BE2C (cell line): ENCODE data around the gene AAR2.

ENCODE experiments used
- DNase-seq: peaks from one replicate; pipeline ENCODE4 v3.0.0-alpha.2; 2020
- H3K27me3 ChIP-seq: fragments of 250-450 bp; sonication (Bioruptor Pico); 2 replicates; pipeline ENCODE4 v1.5.1; 2020; ENCODE audit warnings: mild to moderate bottlenecking
- H3K36me3 ChIP-seq: fragments of 250-450 bp; sonication (Bioruptor Pico); 2 replicates; pipeline ENCODE4 v1.5.1; 2020; ENCODE audit warnings: mild to moderate bottlenecking
- H3K4me1 ChIP-seq: fragments of 250-450 bp; sonication (Bioruptor Pico); 2 replicates; pipeline ENCODE4 v1.5.1; 2020
- H3K4me3 ChIP-seq: 2 replicates; pipeline ENCODE4 v1.5.1; 2011; ENCODE audit warnings: low read depth, low read length
- H3K9me3 ChIP-seq: fragments of 250-450 bp; sonication (Bioruptor Pico); 2 replicates; pipeline ENCODE4 v1.5.1; 2020
- CTCF ChIP-seq: IDR thresholded peaks from 2 replicates; pipeline ENCODE4 v1.5.1; 2012; ENCODE audit warnings: mild to moderate bottlenecking, low read depth, low read length

The AAR2 gene

GRCh38 chr20:36238153-36238552, 1.9 kb downstream of the AAR2 start:
- Histone ChIP-seq H3K9me3 (no peaks in the 10 kb centered on the region), H3K4me3 (no peak overlapping the region), H3K4me1 (no peaks in the 10 kb centered on the region), H3K36me3 (peaks cover 14% of the 10 kb centered on the region), H3K27me3 (no peaks in the 10 kb centered on the region)
- TF ChIP-seq CTCF, result no peak
- no peak for DNase-seq

- H3K27me3 ChIP-seq, result no peaks in the 10 kb centered on the region
- TF ChIP-seq CTCF, result no peak
- peaks cover 19% of the 10 kb centered on the region for H3K36me3 ChIP-seq
- no peak overlapping the region for H3K4me3 ChIP-seq
- no peaks in the 10 kb centered on the region for H3K4me1 ChIP-seq
- no peak for DNase-seq
- H3K9me3 ChIP-seq, result no peaks in the 10 kb centered on the region
These were observed 2.5 kb downstream of the AAR2 start for GRCh38 chr20:36238760-36239159.

- no peaks in the 10 kb centered on the region for H3K9me3 ChIP-seq
- no peak overlapping the region for H3K4me3 ChIP-seq
- DNase-seq, result no peak
- H3K36me3 ChIP-seq, result peaks cover 32% of the 10 kb centered on the region
- no peaks in the 10 kb centered on the region for H3K27me3 ChIP-seq
- no peak for TF ChIP-seq CTCF
- no peaks in the 10 kb centered on the region for H3K4me1 ChIP-seq
These were observed 3.8 kb downstream of the AAR2 start for GRCh38 chr20:36240076-36240475.

GRCh38 chr20:36241678-36242077, 5.4 kb downstream of the AAR2 start:
- no peak for DNase-seq
- TF ChIP-seq CTCF, result no peak
- H3K27me3 ChIP-seq, result no peaks in the 10 kb centered on the region
- no peaks in the 10 kb centered on the region for H3K9me3 ChIP-seq
- no peak overlapping the region for H3K4me3 ChIP-seq
- peaks cover 48% of the 10 kb centered on the region for H3K36me3 ChIP-seq
- no peaks in the 10 kb centered on the region for H3K4me1 ChIP-seq

GRCh38 chr20:36243726-36244125, 7.4 kb downstream of the AAR2 start:
- Histone ChIP-seq H3K9me3 (no peaks in the 10 kb centered on the region), H3K4me1 (no peaks in the 10 kb centered on the region), H3K36me3 (peaks cover 65% of the 10 kb centered on the region), H3K4me3 (no peak overlapping the region), H3K27me3 (no peaks in the 10 kb centered on the region)
- no peak for DNase-seq
- no peak for TF ChIP-seq CTCF

GRCh38 chr20:36246401-36246800, 10.1 kb downstream of the AAR2 start:
- H3K36me3 ChIP-seq, result peaks cover 70% of the 10 kb centered on the region
- no peak overlapping the region for H3K4me3 ChIP-seq
- no peaks in the 10 kb centered on the region for H3K4me1 ChIP-seq
- TF ChIP-seq CTCF, result no peak
- H3K27me3 ChIP-seq, result no peaks in the 10 kb centered on the region
- no peak for DNase-seq
- no peaks in the 10 kb centered on the region for H3K9me3 ChIP-seq
